Measurements from ENCODE around the gene CTSE.
"Not testable (repeated sequence)": the region's sequence is repeated elsewhere in the genome, so short reads cannot be mapped to it uniquely, and the experiment has no call there.

CTSE gene

DNA sequence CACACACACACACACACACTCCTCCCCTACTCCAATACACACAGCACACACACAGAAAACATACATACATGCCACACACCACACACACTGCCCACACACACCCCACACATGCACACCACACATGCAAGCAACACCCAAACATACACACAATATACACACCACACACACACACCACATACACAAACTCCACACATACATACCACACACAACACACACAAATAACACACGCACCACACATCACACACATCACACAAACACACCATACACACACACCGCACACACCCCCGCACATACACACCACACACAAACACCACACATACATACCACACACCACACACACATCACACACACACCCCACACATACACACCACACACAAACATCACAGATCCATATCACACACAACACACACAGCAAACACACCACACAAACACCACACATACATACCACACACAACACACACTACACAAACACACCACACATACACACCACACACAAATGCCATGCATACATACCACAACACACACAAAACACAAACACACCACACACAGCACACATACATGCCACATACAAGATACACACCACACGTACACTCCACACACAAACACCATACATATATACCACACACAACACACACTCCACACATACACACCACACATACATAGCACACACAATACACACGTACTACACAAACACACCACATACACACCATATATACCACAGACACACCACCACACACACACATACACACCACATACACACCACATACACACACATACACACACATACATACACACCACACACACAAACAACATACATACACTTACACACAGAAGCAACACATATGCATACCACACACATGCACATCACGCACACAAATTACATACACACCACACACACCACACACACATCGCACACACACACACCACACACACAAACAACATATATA lies 19.6 kb downstream of the CTSE start:
- H2AFZ ChIP-seq (ENCODE audit: low read depth, low read length), result no peak overlapping the region
- H3K36me3 ChIP-seq (ENCODE audit: insufficient read depth, low read length), result no peaks in the 10 kb centered on the region
- peaks cover 6% of the 10 kb centered on the region for H3K27me3 ChIP-seq (ENCODE audit: insufficient read depth, low read length)
- no peaks in the 10 kb centered on the region for H3K4me1 ChIP-seq (ENCODE audit: insufficient read depth, low read length)
- no peak overlapping the region for H3K4me3 ChIP-seq (ENCODE audit: low read length)
- no peaks in the 10 kb centered on the region for H3K9me3 ChIP-seq (ENCODE audit: low read length)

- no peak within 1 kb of the TSS for H3K4me3 ChIP-seq (ENCODE audit: low read length)
- H2AFZ ChIP-seq (ENCODE audit: low read depth, low read length), result no peak within 1 kb of the TSS
- H3K9me3 ChIP-seq (ENCODE audit: low read length), result no peaks in the 10 kb centered on the region
- H3K27me3 ChIP-seq (ENCODE audit: insufficient read depth, low read length), result peaks cover 6% of the 10 kb centered on the region
- H3K36me3 ChIP-seq (ENCODE audit: insufficient read depth, low read length), result no peaks in the 10 kb centered on the region
- peaks cover 4% of the 10 kb centered on the region for H3K4me1 ChIP-seq (ENCODE audit: insufficient read depth, low read length)
Observed at GRCh38 chr1:206002871-206003801, 20.6 kb downstream of the CTSE start, which contains the start of gene RAB7B. RAB7B (minus strand) TSS chr1:206003395; CDS start chr1:205994135, 9,260 bp downstream.

GRCh38 chr1:206002160-206002559 lies 21.5 kb downstream of the CTSE start:
- no peaks in the 10 kb centered on the region for H3K9me3 ChIP-seq (ENCODE audit: low read length)
- no peak overlapping the region for H3K4me3 ChIP-seq (ENCODE audit: low read length)
- H3K36me3 ChIP-seq (ENCODE audit: insufficient read depth, low read length), result no peaks in the 10 kb centered on the region
- peaks cover 6% of the 10 kb centered on the region for H3K27me3 ChIP-seq (ENCODE audit: insufficient read depth, low read length)
- H3K4me1 ChIP-seq (ENCODE audit: insufficient read depth, low read length), result peaks cover 4% of the 10 kb centered on the region
- no peak overlapping the region for H2AFZ ChIP-seq (ENCODE audit: low read depth, low read length)

- H3K4me3 ChIP-seq (ENCODE audit: low read length), result no peak overlapping the region
- H3K9me3 ChIP-seq (ENCODE audit: low read length), result no peaks in the 10 kb centered on the region
- H3K4me1 ChIP-seq (ENCODE audit: insufficient read depth, low read length), result peaks cover 4% of the 10 kb centered on the region
- H3K27me3 ChIP-seq (ENCODE audit: insufficient read depth, low read length), result peaks cover 5% of the 10 kb centered on the region
- H3K36me3 ChIP-seq (ENCODE audit: insufficient read depth, low read length), result no peaks in the 10 kb centered on the region
- H2AFZ ChIP-seq (ENCODE audit: low read depth, low read length), result no peak overlapping the region
Observed at GRCh38 chr1:206001476-206001888, 22.2 kb downstream of the CTSE start.

DNA sequence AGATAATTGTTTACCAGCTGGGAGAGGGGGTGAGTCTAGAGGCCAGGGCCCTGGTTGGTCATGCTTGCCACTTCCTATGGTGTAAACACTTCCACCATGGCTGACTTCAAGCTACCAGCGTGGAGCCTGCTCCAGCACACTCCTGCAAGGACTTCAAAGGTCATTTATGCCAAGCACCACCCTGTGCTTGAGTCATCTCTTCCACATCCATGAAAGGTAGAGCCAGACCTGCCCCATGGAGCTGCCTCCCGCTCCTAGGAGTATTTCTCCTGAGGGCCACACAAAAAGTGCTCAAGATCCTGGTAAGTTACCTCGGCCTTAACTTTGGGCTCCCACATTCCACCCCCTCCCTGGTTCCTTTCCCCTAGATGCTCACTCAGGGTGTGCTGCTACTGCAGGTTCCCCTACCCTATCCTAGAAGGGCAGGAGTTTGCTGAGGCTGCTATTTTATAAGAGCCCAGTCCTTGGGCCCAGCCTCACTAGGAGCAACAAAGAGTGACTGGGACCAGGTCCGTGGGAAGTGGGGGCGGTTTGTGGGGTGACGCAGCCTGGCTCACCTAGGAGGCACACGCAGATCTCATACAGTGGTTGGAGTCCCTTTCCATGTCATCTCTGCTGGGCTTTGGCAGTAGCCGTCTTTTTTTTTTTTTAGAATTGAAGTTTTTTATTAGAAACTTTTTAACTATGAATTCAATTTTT lies 22.9 kb downstream of the CTSE start:
- H3K4me3 ChIP-seq (ENCODE audit: low read length), result no peak overlapping the region
- H2AFZ ChIP-seq (ENCODE audit: low read depth, low read length), result no peak overlapping the region
- H3K36me3 ChIP-seq (ENCODE audit: insufficient read depth, low read length), result no peaks in the 10 kb centered on the region
- H3K27me3 ChIP-seq (ENCODE audit: insufficient read depth, low read length), result no peaks in the 10 kb centered on the region
- peaks cover 4% of the 10 kb centered on the region for H3K4me1 ChIP-seq (ENCODE audit: insufficient read depth, low read length)
- no peaks in the 10 kb centered on the region for H3K9me3 ChIP-seq (ENCODE audit: low read length)

DNA sequence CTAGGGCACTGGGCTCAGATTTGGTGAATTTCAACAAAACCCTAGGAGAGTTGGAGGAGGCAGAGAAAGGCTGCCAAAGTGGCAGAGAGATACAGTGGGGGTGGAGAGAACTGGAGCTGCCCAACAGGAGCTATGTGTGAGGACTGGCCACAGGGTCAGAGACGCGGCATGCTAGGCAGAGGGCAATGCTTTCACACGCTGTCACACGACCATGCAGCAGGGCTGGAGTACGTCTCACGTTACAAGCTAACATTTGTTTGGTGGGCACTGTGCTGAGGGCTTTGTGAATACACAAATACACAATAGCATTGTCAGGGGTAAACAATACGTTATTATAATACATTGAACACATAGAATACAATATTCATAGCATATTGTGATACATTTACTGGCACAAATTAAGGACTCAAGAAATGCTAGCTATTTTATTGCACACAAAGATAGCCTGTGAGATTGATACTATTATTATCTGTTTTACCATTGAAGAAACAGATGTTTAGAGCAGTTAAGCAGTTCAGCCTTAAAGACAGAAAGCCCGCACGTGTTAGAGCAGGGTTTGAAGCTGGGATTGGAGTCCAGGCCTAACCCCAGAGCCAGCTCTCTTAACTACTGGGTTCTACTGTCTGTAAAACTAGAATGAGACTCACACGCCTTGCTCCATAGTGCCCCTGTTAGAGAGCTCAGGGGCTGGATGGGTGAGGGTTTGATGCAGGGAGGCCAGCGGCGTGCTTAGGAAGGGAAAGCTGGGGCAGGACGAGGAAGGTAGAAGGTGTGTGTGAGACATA lies 25.0 kb downstream of the CTSE start:
- Histone ChIP-seq H3K9me3 (ENCODE audit: low read length) (no peaks in the 10 kb centered on the region), H3K4me3 (ENCODE audit: low read length) (no peak overlapping the region), H3K36me3 (ENCODE audit: insufficient read depth, low read length) (no peaks in the 10 kb centered on the region), H3K4me1 (ENCODE audit: insufficient read depth, low read length) (peaks cover 6% of the 10 kb centered on the region), H3K27me3 (ENCODE audit: insufficient read depth, low read length) (no peaks in the 10 kb centered on the region), H2AFZ (ENCODE audit: low read depth, low read length) (no peak overlapping the region)

DNA sequence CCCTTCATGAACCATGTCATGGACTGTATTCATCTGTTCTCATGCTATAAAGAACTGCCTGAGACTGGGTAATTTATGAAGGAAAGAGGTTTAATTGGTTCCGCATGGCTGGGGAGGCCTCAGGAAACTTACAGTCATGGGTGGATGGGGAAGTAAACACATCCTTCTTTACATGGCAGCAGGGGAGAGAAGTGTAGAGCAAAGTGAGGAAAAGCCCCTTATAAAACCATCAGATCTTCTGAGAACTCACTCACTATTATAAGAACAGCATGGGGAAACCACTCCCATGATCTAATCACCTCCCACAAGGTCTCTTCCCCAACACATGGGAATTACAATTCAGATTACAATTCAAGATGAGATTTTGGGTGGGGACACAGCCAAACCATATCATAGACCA lies 27.1 kb downstream of the CTSE start:
- not testable (repeated sequence) for H3K27me3 ChIP-seq (ENCODE audit: insufficient read depth, low read length); H3K36me3 ChIP-seq (ENCODE audit: insufficient read depth, low read length); H2AFZ ChIP-seq (ENCODE audit: low read depth, low read length); H3K9me3 ChIP-seq (ENCODE audit: low read length); H3K4me3 ChIP-seq (ENCODE audit: low read length); H3K4me1 ChIP-seq (ENCODE audit: insufficient read depth, low read length)

- Histone ChIP-seq H3K9me3 (ENCODE audit: low read length) (no peaks in the 10 kb centered on the region), H2AFZ (ENCODE audit: low read depth, low read length) (no peak overlapping the region), H3K4me3 (ENCODE audit: low read length) (no peak overlapping the region), H3K36me3 (ENCODE audit: insufficient read depth, low read length) (no peaks in the 10 kb centered on the region), H3K4me1 (ENCODE audit: insufficient read depth, low read length) (peaks cover 6% of the 10 kb centered on the region), H3K27me3 (ENCODE audit: insufficient read depth, low read length) (no peaks in the 10 kb centered on the region)
Observed at GRCh38 chr1:205994346-205994745, 29.3 kb downstream of the CTSE start.

DNA sequence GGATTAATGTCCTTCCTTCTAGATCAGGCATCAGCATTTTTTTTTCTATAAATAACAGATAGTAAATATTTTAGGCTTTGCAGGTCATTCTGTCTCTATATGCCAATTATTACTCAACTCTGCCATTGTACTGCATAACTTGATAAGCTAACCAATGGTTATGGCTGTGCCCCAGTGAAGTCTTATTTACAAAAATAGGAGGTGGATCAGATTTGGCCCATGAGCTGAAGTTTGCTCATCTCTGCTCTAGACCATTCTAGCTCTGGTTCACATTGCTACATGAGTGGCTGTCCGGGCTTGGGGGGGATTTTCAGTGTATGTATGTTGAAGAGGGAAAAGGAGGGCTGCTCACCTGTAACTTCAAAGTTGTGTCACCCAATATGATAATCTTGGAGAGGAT lies 30.6 kb downstream of the CTSE start:
- no peaks in the 10 kb centered on the region for H3K9me3 ChIP-seq (ENCODE audit: low read length)
- no peaks in the 10 kb centered on the region for H3K27me3 ChIP-seq (ENCODE audit: insufficient read depth, low read length)
- peaks cover 3% of the 10 kb centered on the region for H3K4me1 ChIP-seq (ENCODE audit: insufficient read depth, low read length)
- H3K4me3 ChIP-seq (ENCODE audit: low read length), result no peak overlapping the region
- no peaks in the 10 kb centered on the region for H3K36me3 ChIP-seq (ENCODE audit: insufficient read depth, low read length)
- no peak overlapping the region for H2AFZ ChIP-seq (ENCODE audit: low read depth, low read length)

DNA sequence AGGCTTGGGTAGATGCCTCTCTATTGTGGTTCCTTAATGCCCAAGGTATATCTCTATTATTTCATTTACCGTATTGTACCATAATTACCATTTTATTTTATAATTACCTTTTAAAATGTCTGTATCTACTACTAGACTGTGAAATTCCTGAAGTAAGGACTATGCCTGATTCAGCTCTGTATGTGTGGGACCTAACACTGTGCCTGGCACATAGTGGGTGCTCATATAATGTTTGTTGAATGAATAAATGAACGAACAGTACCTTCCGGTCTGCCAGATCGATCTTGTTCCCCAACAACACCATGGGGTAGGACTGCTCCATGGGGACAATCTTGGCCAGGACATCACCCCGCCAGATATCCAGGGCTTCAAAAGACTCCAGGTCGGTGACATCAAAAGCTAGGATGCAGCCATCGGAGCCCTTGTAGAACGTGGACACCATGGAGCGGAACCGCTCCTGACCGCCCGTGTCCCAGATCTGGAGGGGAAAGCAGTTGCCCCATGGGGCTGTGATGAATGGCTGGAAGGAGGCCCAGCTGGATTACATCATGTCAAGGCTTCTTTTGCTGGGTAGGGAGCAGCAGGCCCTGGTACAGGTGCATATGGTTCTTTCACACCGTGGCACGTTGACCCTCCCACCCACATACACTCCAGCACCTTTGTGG lies 31.3 kb downstream of the CTSE start:
- Histone ChIP-seq H3K9me3 (ENCODE audit: low read length) (no peaks in the 10 kb centered on the region), H2AFZ (ENCODE audit: low read depth, low read length) (no peak overlapping the region), H3K4me1 (ENCODE audit: insufficient read depth, low read length) (peaks cover 3% of the 10 kb centered on the region), H3K4me3 (ENCODE audit: low read length) (no peak overlapping the region), H3K36me3 (ENCODE audit: insufficient read depth, low read length) (no peaks in the 10 kb centered on the region), H3K27me3 (ENCODE audit: insufficient read depth, low read length) (no peaks in the 10 kb centered on the region)

GRCh38 chr1:205991237-205991636 lies 32.5 kb downstream of the CTSE start:
- H3K27me3 ChIP-seq (ENCODE audit: insufficient read depth, low read length), result no peaks in the 10 kb centered on the region
- H3K4me3 ChIP-seq (ENCODE audit: low read length), result no peak overlapping the region
- no peak overlapping the region for H2AFZ ChIP-seq (ENCODE audit: low read depth, low read length)
- H3K9me3 ChIP-seq (ENCODE audit: low read length), result no peaks in the 10 kb centered on the region
- peaks cover 3% of the 10 kb centered on the region for H3K4me1 ChIP-seq (ENCODE audit: insufficient read depth, low read length)
- no peaks in the 10 kb centered on the region for H3K36me3 ChIP-seq (ENCODE audit: insufficient read depth, low read length)

DNA sequence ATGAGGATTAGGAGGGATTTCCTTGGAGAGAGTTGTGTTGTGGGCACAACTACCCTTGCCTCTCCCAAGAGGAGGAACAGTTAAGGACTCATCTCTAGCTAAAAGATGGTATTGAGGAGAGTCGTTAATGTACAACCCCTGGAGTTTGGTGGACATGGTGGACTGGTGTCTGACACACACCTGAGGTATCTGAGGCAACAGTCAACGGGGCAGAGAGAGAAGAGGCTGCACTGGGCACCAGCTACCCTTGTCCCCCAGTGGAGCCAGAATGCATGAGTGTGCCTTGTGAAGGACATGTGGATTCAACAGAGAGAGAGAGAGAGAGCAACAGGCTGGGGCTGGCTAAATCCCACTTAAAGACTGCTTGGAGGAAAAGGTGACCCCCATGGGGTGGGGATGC lies 33.5 kb downstream of the CTSE start:
- no peaks in the 10 kb centered on the region for H3K9me3 ChIP-seq (ENCODE audit: low read length)

More for the DNA sequence above, 33.5 kb downstream of the CTSE start:
- Histone ChIP-seq H2AFZ (ENCODE audit: low read depth, low read length) (no peak overlapping the region), H3K4me1 (ENCODE audit: insufficient read depth, low read length) (peaks cover 3% of the 10 kb centered on the region), H3K27me3 (ENCODE audit: insufficient read depth, low read length) (no peaks in the 10 kb centered on the region), H3K36me3 (ENCODE audit: insufficient read depth, low read length) (no peaks in the 10 kb centered on the region), H3K4me3 (ENCODE audit: low read length) (no peak overlapping the region)

Measured in neuron (in vitro differentiated cells).